Ovary (tissue), 3 donors: ENCODE data around the gene POLR1G.

Experiments
- POLR2A ChIP-seq: fragments of 450-650 bp; IDR thresholded peaks from one replicate; pipeline ENCODE4 v1.6.1; 2017; ENCODE audit warnings: antibody characterized with exemption, mild to moderate bottlenecking, moderate library complexity
- TF ChIP-seq, protein P1 (sequence below), 3 donors: fragments of 450-650 bp in 2 of 3; fragments of 200-600 bp in 1 of 3; IDR thresholded peaks; one replicate each; pipeline versions ENCODE4 v1.5.1 to v1.8.0; 2016 to 2022; ENCODE audit warnings: antibody characterized with exemption in 3 of 3, mild to moderate bottlenecking in 1 of 3
- donor health status: DM: no; HTN: no; CAD: no.

DNA sequence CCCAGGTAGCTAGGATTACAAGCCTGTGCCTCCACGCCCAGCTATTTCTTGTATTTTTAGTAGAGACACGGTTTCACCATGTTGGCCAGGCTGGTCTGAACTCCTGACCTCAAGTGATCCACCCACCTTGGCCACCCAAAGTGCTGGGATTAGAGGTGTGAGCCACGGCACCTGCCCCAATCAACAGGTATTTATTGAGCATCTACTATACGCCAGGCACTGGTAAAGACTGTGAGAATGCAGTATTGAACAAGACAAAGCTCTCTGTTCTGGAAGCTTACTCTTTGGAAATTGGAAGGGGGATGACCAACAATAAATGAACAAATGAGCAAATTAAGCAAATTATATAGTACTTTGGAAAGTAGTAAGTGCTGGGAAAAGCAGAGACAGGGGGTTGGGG, 38.7 kb downstream of the POLR1G start:
- TF ChIP-seq, protein P1, sequence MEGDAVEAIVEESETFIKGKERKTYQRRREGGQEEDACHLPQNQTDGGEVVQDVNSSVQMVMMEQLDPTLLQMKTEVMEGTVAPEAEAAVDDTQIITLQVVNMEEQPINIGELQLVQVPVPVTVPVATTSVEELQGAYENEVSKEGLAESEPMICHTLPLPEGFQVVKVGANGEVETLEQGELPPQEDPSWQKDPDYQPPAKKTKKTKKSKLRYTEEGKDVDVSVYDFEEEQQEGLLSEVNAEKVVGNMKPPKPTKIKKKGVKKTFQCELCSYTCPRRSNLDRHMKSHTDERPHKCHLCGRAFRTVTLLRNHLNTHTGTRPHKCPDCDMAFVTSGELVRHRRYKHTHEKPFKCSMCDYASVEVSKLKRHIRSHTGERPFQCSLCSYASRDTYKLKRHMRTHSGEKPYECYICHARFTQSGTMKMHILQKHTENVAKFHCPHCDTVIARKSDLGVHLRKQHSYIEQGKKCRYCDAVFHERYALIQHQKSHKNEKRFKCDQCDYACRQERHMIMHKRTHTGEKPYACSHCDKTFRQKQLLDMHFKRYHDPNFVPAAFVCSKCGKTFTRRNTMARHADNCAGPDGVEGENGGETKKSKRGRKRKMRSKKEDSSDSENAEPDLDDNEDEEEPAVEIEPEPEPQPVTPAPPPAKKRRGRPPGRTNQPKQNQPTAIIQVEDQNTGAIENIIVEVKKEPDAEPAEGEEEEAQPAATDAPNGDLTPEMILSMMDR (IDR thresholded peaks at IDR 0.05): no peak
- no peak for TF ChIP-seq POLR2A
